NCI-H2081 (cell line): ENCODE data around the gene MUSTN1.

ENCODE experiments used
- DNase-seq, 2 experiments: peaks; one replicate each; lab custom pipeline; 2025; lab: John Stamatoyannopoulos, UW

The MUSTN1 gene

GRCh38 chr3:52831500-52832301 is 3.1 kb downstream of the MUSTN1 start:
- DNase-seq: peak in 1 of 2 experiments; percentile 9

GRCh38 chr3:52830535-52831258 is 4.1 kb downstream of the MUSTN1 start, which contains the start of gene ITIH4:
Gene ITIH4, minus strand, starts transcription at chr3:52830672. Its CDS starts 30 bp downstream, at chr3:52830642.
- no peak for DNase-seq

- no peak for DNase-seq
Measured at GRCh38 chr3:52829906-52830463, 4.8 kb downstream of the MUSTN1 start.

- DNase-seq: no peak
Measured at GRCh38 chr3:52829482-52829881, 5.3 kb downstream of the MUSTN1 start.

GRCh38 chr3:52827866-52828376 is 6.9 kb downstream of the MUSTN1 start:
- DNase-seq: no peak

- DNase-seq: no peak
Measured at GRCh38 chr3:52827441-52827840, 7.4 kb downstream of the MUSTN1 start.

GRCh38 chr3:52824037-52824436 is 10.8 kb downstream of the MUSTN1 start:
- no peak for DNase-seq

- DNase-seq: no peak
Measured at GRCh38 chr3:52822363-52822762, 12.5 kb downstream of the MUSTN1 start.

- DNase-seq: no peak
Measured at GRCh38 chr3:52820736-52821135, 14.1 kb downstream of the MUSTN1 start.

- no peak for DNase-seq
Measured at GRCh38 chr3:52819936-52820335, 14.9 kb downstream of the MUSTN1 start.

GRCh38 chr3:52817860-52818259 is 17.0 kb downstream of the MUSTN1 start:
- DNase-seq: no peak

GRCh38 chr3:52817221-52817620 is 17.6 kb downstream of the MUSTN1 start:
- DNase-seq: no peak

GRCh38 chr3:52816654-52817053 is 18.2 kb downstream of the MUSTN1 start:
- DNase-seq: no peak

- no peak for DNase-seq
Measured at GRCh38 chr3:52816199-52816598, 18.6 kb downstream of the MUSTN1 start.

GRCh38 chr3:52813810-52814209 is 21.0 kb downstream of the MUSTN1 start:
- no peak for DNase-seq

GRCh38 chr3:52811452-52812011 is 23.3 kb downstream of the MUSTN1 start:
- DNase-seq: peak in 1 of 2 experiments; percentile 1

GRCh38 chr3:52810923-52811322 is 23.9 kb downstream of the MUSTN1 start:
- DNase-seq: no peak

GRCh38 chr3:52809662-52810377 is 25.0 kb downstream of the MUSTN1 start:
- DNase-seq: no peak

- no peak for DNase-seq
Measured at GRCh38 chr3:52809149-52809548, 25.7 kb downstream of the MUSTN1 start.

- no peak for DNase-seq
Measured at GRCh38 chr3:52805270-52806039, 29.4 kb downstream of the MUSTN1 start.

- no peak for DNase-seq
Measured at GRCh38 chr3:52801839-52802238, 33.0 kb downstream of the MUSTN1 start.
